HG03520 (cell line): Measurements from ENCODE around the gene TCF7L2.

Experiments
- ATAC-seq: cut with Tn5 transposase; IDR thresholded peaks from one replicate; pipeline ENCODE4 v1.9.1; 2021; ENCODE audit warnings: mild to moderate bottlenecking, moderate library complexity; ENCODE audit not compliant: unreplicated experiment

The TCF7L2 gene

DNA sequence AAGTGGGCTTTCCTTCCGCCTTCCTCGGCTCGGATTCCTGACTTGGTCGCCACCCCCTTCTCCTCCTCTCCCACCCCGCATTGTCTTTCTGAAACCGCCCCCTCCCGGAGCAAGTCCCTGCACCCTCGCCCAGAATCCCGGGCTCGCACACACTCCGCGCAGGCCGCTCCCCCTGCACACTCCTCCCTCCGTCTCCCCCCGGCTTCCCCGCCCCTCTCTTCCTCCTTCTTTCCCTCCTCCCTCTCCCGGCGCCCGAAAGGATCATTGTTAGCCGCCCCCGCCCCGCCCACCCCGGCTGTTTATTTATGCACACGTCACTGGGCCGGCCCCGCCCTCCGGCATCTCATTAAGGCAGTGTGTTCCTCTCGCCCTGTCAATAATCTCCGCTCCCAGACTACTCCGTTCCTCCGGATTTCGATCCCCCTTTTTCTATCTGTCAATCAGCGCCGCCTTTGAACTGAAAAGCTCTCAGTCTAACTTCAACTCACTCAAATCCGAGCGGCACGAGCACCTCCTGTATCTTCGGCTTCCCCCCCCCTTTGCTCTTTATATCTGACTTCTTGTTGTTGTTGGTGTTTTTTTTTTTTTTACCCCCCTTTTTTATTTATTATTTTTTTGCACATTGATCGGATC is at the start of gene TCF7L2:
TCF7L2 (plus strand) TSS at position 373 of the 633 bp plus-strand sequence. CDS start 510 bp downstream, outside the sequence.
- no peak for ATAC-seq

- no peak for ATAC-seq
Measured at GRCh38 chr10:112902730-112903129, 47.3 kb upstream of the TCF7L2 start.

DNA sequence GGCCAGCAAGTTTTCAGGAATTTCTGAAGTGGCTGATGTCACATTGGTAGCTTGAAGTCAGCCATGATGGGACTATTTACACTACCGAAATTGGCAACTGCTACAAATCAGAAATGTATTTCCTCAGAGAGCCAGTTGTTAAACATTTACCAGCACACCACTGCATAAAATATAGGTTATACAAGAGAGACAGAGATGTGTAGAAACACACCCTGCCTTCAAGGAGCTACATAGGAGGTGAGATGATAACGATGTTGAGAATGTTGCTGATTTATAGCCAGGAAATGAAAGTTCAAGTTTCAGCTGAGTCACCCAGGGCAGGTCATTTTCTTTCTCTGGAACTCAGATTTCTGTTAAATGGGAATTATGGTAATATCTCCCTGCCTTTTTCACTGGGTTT is 46.0 kb upstream of the TCF7L2 start:
- no peak for ATAC-seq

DNA sequence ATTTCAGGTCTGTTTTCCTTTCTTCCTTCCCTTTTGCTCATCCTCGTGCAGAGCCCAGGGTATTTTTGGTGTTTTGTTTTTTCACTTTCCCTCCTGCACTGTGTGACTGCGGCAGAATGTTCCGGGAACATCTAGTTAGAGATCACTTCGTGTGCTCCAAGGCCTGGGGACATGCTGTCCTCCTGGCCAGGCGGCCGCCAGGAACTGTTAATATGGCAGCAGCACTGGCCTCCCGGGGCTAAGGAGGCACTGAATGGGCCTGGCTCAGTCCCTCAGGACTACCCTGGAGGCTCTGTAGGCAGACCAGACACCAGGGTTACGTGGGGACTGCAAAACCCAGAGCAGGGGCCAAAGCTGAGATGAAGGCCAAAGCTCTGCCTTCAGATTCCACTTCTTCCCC is 43.1 kb upstream of the TCF7L2 start:
- ATAC-seq, result no peak

- ATAC-seq, result no peak
Measured at GRCh38 chr10:112907893-112908292, 42.2 kb upstream of the TCF7L2 start.

DNA sequence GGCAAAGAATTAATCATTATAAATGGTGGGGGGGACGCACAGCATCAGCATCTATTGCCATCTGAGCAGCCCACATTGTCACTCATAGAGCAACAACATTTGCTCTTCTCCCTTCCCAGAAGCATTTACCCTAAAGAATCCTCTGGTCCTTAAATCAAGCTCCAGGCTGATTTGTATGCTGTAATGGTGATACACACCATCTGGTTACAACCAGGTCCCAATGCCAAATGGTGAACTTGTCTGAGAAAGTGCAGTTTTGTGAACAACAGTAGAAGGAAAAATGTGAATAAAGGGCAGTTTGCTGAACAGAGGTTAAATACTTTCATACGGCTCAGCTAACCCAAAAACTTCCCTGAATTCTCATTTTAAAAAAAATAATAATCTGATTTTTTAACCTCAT is 38.8 kb upstream of the TCF7L2 start:
- ATAC-seq, result no peak

DNA sequence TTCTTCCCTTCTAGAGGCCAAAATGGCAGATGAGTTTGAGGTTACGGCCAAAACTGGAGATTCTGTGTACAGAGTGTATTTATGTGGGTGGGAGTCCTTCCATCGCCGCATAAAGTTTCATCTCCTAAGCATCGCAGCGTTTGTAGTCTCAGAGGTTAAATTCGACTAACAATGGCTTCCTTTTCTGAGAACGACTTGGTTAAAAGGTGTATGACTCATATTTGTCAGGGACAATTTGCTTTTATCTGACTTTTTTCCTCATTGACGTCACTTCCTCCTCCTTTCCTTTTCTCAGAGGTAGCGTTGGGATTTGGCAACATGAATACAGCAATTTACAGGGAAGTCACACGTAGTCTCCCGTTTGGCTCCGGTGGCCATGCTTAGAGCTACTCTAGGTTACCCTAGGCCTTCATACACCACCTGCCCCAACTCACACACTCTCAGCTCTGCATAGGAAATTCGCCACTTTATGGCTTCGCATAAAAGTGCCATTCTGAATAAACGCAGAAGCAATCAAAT is 37.6 kb upstream of the TCF7L2 start:
- ATAC-seq, result no peak

GRCh38 chr10:112913255-112913654 is 36.8 kb upstream of the TCF7L2 start:
- no peak for ATAC-seq

DNA sequence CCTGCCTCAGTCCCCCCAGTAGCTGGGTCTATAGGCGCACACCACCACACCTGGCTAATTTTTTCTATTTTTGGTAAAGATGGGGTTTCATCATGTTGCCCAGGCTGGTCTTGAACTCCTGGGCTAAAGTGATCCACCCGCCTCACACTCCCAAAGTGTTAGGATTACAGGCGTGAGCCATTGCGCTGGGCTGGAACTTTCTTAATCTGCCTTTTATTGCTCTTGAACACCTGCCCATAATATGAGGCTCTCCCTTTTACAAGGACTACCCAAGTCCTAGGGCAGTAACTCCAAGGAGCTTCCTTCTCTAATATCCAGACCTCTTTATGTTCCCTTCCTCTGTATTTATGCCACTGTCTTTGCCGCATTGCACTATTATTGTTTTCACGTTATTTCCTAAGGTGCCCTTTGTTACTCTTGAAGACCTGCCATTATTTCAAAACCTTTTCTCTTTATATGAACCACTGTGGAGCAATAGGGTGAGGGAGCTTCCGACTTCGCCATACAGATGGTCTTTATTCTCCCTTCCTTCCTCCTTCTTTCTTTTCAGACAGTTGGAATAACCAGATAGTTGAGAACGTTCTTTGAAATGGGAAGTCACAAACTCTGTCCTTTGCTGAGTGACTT is 36.3 kb upstream of the TCF7L2 start:
- ATAC-seq, result no peak

- ATAC-seq, result no peak
Measured at GRCh38 chr10:112914288-112914952, 35.6 kb upstream of the TCF7L2 start.

GRCh38 chr10:112915590-112916572 is 34.2 kb upstream of the TCF7L2 start:
- ATAC-seq, result no peak

GRCh38 chr10:112917681-112918080 is 32.4 kb upstream of the TCF7L2 start:
- ATAC-seq, result no peak

DNA sequence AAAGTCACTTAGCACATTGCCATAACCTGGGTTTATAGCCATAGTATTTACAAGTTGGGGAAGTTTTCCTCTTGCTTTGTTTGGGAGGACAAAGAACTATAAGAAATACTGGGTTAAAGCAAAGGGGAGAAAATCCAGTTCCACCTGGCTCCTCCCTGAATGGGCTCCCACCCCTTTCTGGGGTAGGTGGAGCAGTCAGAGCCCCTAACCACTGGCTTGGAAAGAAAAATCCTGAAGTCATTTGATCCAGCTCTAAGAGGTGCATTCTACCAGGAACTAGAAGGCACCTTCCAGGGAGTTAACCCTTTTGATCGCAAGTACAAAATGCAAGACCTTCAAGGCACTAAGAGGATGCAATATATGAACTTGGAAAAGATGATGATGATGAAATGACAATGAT is 31.3 kb upstream of the TCF7L2 start:
- ATAC-seq, result no peak

DNA sequence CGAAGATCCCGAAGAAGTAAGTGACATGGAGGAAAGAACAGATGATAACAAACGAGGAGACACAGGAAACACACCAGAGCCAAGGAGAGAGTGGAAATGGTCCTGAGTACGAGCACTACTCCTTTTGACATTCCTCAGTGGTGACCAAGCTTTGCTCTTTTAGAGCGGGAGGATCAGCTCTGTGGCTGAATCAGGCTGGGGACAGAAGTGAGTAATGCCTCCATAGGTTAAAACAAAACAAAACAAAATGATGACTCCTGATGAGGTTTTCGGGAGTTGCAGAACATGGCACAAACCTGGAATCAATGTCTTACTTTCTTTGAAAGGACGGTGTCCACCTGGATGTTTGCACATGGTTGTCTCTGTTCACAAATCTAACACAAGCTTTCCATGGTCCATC is 30.3 kb upstream of the TCF7L2 start:
- no peak for ATAC-seq

- ATAC-seq, result no peak
Measured at GRCh38 chr10:112926906-112927688, 22.9 kb upstream of the TCF7L2 start.

- ATAC-seq, result no peak
Measured at GRCh38 chr10:112927980-112928379, 22.1 kb upstream of the TCF7L2 start.

- no peak for ATAC-seq
Measured at GRCh38 chr10:112932658-112933057, 17.4 kb upstream of the TCF7L2 start.

DNA sequence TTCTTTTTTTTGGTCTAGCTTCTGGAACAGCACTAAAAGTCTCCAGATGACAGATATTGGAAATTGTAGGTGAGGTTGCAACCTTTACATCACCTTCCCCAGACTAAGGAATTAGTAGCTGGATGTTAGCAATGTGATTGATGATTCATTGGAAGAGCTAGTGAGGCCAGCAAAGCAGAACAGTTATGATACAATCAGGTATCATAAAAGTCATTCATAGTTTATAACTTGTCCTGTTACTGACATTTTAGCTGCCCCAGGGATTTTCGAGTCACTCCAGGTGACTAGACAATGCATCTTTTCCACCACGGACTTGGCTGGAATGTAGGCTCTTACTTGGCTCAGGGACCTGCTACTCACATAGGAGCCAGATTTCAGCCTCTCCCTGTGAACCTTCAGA is 15.9 kb upstream of the TCF7L2 start:
- no peak for ATAC-seq

DNA sequence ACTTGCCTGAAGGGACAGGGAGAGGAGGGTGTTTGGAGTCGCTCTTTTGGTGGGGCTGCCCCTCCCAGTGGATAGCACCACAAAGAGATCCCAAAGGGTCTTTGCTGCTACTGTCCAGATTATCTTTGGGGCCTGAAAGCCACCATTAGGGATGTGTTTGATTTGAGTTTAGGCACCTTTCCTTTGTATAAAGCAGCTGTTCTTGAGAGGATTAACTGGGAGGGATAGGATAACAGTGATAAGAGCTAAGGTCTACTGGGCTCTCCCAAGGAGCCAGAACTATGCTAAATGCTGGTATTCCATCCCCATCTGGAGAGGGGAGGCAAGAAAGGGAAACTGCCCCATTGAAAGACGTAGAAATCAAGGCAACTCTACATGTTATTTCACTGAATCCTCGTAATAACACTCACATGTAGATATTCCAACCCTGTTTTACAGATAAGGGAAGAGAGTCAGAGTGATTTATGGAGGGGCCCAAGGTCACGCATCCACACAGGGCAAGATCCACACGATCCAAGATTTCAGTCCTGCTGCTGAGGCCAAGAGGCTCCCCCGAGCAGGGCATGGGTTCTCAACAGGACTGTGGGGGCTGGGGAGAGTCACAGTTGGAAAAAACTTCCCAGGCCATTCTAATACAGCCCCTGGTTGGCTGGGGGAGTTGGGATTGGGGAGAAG is 11.1 kb upstream of the TCF7L2 start:
- no peak for ATAC-seq

- ATAC-seq, result no peak
Measured at GRCh38 chr10:112945811-112946210, 4.2 kb upstream of the TCF7L2 start.
